NCI-H2107 (cell line): ENCODE measurements around the gene PLA2R1.
"Not testable (repeated sequence)": the region's sequence is repeated elsewhere in the genome, so short reads cannot be mapped to it uniquely, and the experiment has no call there.

Source experiments
- DNase-seq: peaks from one replicate; lab custom pipeline; 2025; lab: John Stamatoyannopoulos, UW

PLA2R1 gene

GRCh38 chr2:160063879-160064612, 1.6 kb upstream of the PLA2R1 start:
- DNase-seq: no peak

- DNase-seq: no peak
These were observed 856 bp upstream of the PLA2R1 start for GRCh38 chr2:160063271-160063670.

GRCh38 chr2:160061944-160062291, 497 bp downstream of the PLA2R1 start:
- DNase-seq: no peak

GRCh38 chr2:160061533-160061932, 882 bp downstream of the PLA2R1 start:
- DNase-seq: no peak

- no peak for DNase-seq
These were observed 2.1 kb downstream of the PLA2R1 start for GRCh38 chr2:160060297-160060696.

GRCh38 chr2:160057356-160057755, 5.1 kb downstream of the PLA2R1 start:
- no peak for DNase-seq

- DNase-seq: no peak
These were observed 6.7 kb downstream of the PLA2R1 start for GRCh38 chr2:160055726-160056108.

- no peak for DNase-seq
These were observed 7.3 kb downstream of the PLA2R1 start for GRCh38 chr2:160054984-160055725.

GRCh38 chr2:160053946-160054345, 8.5 kb downstream of the PLA2R1 start:
- DNase-seq: no peak

GRCh38 chr2:160052531-160052930, 9.9 kb downstream of the PLA2R1 start:
- DNase-seq: no peak

- no peak for DNase-seq
These were observed 11.0 kb downstream of the PLA2R1 start for GRCh38 chr2:160051371-160051800.

- DNase-seq: no peak
These were observed 12.3 kb downstream of the PLA2R1 start for GRCh38 chr2:160050147-160050546.

- DNase-seq: no peak
These were observed 16.7 kb downstream of the PLA2R1 start for GRCh38 chr2:160045703-160046210.

- no peak for DNase-seq
These were observed 17.7 kb downstream of the PLA2R1 start for GRCh38 chr2:160044728-160045127.

GRCh38 chr2:160043265-160043664, 19.1 kb downstream of the PLA2R1 start:
- DNase-seq: no peak

- DNase-seq: no peak
These were observed 20.4 kb downstream of the PLA2R1 start for GRCh38 chr2:160042054-160042453.

GRCh38 chr2:160041091-160041490, 21.3 kb downstream of the PLA2R1 start:
- DNase-seq: no peak

- no peak for DNase-seq
These were observed 23.1 kb downstream of the PLA2R1 start for GRCh38 chr2:160039166-160039903.

- DNase-seq: not testable (repeated sequence)
These were observed 23.8 kb downstream of the PLA2R1 start for GRCh38 chr2:160038662-160039061.

GRCh38 chr2:160036736-160037135, 25.7 kb downstream of the PLA2R1 start:
- no peak for DNase-seq

- DNase-seq: no peak
These were observed 27.3 kb downstream of the PLA2R1 start for GRCh38 chr2:160035125-160035524.

- no peak for DNase-seq
These were observed 28.0 kb downstream of the PLA2R1 start for GRCh38 chr2:160034396-160034795.
